Stomach (tissue), 4 donors: Measurements from ENCODE around the gene PLEKHB2.

ENCODE experiments used
- EP300 ChIP-seq: sonication (generic); formaldehyde crosslinking; IDR thresholded peaks from one replicate; pipeline ENCODE4 v1.6.1; 2017; ENCODE audit warnings: antibody characterized with exemption
- POLR2AphosphoS5 ChIP-seq, 3 donors: sonication (generic); formaldehyde crosslinking; IDR thresholded peaks; one replicate each; pipeline ENCODE4 v1.6.1; 2016; ENCODE audit warnings: antibody characterized with exemption in 3 of 3

GRCh38 chr2:131093696-131094462 lies 11.3 kb upstream of the PLEKHB2 start:
- TF ChIP-seq POLR2AphosphoS5 (IDR thresholded peaks at IDR 0.05) (no peak), EP300 (no peak)
